GM18858 (cell line): Measurements from ENCODE around the gene PTPRS.
"Not testable (repeated sequence)": the region's sequence is repeated elsewhere in the genome, so short reads cannot be mapped to it uniquely, and the experiment has no call there.

Experiments
- ATAC-seq: cut with Tn5 transposase; IDR thresholded peaks from one replicate; pipeline ENCODE4 v1.9.1; 2021; ENCODE audit not compliant: unreplicated experiment

The PTPRS gene

DNA sequence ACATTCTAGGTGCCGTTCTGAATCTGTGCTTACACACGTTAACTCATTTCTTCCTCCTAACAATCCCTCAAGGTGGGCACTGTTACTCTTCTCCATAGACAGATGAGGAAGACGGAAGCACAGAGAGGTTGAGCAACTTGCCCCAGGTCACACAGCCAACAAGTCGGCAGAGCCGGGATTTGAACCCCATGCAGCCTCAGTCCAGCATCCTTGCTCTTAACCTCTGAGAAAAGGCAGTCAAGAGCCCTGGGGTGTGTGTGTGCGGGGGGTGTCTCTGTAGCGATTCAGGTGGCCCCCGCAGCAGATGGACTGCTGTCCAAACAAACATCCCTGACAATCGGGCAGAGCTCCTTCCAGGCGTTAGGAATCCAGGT is 6.3 kb downstream of the PTPRS start:
- ATAC-seq, result no peak

DNA sequence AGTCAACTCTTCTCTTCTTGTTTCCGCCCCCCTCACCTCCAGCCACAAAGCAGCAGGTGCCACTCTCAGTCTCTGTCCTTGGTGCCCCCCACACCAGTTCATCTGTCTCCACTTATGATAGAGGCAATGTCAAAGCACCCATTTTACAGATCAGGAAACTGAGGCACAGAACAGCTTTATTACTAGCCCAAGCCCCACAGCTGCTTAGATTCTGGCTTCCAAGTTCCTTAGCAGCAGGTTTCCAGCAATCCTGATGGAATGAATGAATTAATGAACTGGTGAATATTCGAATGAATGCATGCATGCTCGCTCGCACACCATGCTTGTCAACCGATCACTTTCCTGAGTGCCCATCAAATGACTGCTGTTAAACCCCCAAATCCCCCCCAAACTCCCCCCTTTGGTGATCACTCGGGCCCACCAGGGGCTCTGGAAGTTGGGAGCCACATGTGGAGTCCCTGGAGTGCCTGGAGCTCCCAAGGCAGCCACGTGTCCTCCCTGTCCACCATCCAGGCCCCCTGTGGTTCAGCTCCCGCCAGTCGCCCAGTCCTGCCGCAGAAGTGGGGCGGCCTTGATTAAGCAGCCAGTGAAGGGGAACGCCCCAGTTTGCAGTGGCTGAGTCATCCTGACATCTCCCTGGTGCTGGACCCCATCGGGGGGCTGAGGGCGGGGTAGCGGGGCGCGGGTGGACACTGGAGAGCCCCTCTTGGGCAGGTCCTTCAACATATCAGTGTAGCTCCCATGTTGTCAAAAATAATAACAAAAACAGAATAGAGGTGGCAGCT is 6.8 kb downstream of the PTPRS start:
- no peak for ATAC-seq

DNA sequence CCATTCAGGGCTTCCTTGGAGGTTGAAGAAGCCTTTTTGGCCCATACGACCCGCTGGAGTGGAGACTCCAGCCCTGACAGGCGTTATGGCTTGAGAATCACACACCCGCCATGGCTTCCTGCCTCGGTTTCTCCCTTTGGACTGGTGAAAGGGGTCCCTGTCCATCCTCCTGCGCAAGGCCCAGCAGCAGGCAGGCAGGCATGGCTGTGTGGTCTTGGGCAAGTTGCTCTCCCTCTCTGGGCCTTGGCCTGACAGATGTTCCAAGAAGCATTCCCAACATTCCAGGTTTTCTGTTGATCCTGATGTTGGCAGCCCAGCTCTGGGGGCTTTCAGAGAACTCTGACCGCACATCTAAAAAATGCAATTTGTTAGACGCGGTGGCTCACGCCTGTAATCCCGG is 8.1 kb downstream of the PTPRS start:
- no peak for ATAC-seq

DNA sequence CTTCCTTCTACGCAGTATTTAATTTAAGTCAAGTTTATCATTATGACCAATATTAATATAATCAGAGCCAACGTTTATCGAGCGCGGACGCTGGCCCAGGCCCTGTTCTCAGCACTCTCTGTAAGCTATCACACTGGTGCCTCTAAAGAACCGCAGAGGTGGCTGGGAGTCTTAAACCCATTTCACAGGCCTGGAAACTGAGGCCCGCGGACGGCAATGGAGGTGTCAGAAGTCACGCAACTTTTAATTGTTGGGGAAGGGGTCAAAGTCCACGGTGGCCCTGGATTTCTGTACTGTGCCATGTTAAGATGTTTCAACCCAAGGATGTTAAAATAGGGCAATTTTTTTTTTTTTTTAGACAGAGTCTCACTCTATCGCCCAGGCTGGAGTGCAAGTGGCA is 8.8 kb downstream of the PTPRS start:
- no peak for ATAC-seq

DNA sequence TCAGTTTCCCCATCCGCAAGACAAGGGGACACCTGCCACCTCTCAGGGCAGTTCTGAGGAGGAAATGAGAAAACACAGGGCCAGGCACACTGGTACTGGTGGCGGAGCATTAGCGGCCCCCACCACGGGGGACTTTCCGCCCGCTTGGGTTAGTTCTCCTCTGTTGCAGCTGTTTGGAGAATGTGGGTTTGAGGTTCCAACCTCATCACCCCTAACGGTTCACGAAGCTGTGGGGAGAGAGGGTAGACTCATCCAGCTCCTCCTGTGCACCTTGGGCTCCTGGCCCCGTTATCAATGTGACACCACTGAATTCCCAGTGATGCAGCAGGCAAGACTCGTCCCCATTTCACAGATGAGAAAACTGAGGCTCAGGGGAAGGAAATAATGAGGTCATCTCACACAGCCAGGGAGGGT is 10.3 kb downstream of the PTPRS start:
- no peak for ATAC-seq

DNA sequence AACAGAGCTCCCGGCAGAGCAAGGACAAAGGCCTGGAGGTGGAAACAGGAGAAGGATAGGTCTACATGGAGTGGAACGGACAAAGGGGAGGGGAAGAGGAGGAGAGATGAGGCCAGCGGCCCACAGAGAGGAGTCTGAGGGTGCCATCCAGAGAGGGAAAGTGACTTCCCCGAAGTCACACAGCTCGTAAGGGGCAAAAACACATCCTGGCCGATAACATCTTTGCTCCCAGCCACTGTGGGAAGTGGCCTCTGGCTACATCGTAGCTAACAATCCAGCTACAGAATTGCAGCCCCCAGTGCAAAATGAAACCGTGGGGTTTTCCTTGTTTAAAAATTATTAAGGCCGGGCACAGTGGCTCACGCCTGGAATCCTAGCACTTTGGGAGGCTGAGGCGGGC is 11.5 kb downstream of the PTPRS start:
- no peak for ATAC-seq

DNA sequence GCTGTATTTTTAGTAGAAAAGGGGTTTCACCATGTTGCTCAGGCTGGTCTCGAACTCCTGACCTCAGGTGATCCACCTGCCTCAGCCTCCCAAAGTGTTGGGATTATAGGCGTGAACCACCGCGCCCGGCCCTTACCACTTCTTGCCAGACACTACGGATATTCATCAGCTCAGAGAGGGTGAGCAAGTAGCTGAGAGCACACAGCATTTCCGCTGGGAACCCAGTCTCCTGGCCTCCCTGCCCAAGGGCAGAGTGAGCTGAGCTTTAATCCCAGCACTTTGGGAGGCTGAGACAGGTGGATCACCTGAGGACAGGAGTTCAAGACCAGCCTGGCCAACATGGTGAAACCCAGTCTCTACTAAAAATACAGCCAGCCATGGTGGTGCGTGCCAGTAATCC is 12.2 kb downstream of the PTPRS start:
- ATAC-seq, result not testable (repeated sequence)

DNA sequence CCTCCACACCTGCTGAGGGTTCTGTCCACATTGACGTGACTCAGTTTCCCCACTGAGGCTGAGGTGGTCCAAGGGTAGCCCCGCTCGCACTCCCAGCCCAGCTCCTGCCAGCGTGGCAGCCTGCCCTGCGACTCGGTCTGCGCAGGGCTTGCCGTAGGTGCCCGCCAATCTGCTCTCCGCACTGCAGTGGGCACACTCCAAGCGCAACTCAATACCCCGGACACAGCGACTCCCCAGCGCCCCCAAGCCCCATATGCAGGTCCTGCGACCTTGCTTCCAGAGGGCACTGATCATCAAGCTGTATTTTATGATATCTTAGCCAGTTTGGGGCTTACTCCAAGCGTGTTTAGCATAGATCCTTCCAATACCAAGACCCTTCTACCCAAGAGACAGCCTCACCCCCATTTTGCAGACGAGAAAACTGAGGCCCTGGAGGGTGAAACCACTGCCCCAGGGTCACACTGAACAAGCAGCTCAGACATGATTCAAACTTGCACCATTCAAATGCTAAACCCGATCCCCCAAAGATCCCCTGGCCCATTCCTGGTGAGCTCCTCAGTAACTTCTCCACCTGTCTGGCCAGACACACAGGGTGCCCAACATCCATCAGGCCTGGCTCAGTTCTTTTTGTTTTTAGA is 13.5 kb downstream of the PTPRS start:
- ATAC-seq, result no peak

DNA sequence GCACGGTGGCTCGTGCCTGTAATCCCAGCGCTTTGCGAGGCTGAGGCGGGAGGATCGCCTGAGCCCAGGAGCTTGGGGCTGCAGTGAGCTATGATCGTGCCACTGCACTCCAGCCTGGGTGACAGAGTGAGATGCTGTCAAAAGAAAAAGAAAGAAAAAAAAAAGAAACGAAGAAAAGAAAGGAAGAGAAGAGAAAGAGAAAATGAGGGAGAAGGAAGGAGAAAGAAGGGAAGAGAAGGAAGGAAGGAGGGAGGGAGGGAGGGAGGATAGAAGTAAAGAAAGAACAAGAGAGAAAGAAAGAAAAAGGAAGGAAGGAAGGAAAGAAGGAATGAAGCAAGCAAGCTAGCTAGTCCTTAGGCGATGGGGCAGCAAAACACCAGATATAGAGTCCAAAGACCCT is 14.1 kb downstream of the PTPRS start:
- ATAC-seq, result no peak

DNA sequence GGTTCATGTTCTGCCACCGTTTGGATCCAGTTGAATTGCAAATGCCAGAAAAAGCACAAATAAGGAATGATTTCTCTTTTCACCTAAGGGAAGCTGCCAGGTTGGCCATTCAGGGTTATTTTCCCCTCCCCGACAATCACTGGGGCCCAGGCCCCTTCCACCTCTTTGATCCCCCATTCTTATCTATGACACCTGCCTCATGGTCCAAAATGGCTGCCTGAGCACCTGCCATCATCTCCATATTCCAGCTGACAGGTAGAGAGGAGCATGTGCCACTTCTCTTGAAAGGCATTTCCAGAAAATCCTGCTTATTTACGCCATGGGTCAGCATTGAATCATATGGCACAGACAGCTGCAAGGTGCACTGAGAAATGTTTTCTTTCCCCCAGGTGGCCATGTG is 15.7 kb downstream of the PTPRS start:
- ATAC-seq, result no peak

DNA sequence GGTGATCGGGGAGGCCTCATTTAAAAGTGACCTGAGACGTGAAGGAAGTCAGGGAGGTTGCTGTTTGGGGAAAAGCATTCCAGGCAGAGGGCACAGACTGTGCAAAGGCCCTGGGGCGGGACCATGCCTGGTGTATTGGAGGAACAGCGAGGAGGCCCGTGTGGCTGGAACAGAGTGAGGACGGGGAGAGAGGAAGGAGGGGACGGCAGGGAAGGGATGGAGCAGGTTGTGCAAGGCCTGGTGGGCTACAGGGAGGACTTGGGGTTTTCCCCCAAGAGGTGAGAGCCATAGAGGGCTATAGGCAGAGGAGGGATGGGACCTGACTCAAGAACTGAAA is 17.2 kb downstream of the PTPRS start:
- ATAC-seq, result no peak

DNA sequence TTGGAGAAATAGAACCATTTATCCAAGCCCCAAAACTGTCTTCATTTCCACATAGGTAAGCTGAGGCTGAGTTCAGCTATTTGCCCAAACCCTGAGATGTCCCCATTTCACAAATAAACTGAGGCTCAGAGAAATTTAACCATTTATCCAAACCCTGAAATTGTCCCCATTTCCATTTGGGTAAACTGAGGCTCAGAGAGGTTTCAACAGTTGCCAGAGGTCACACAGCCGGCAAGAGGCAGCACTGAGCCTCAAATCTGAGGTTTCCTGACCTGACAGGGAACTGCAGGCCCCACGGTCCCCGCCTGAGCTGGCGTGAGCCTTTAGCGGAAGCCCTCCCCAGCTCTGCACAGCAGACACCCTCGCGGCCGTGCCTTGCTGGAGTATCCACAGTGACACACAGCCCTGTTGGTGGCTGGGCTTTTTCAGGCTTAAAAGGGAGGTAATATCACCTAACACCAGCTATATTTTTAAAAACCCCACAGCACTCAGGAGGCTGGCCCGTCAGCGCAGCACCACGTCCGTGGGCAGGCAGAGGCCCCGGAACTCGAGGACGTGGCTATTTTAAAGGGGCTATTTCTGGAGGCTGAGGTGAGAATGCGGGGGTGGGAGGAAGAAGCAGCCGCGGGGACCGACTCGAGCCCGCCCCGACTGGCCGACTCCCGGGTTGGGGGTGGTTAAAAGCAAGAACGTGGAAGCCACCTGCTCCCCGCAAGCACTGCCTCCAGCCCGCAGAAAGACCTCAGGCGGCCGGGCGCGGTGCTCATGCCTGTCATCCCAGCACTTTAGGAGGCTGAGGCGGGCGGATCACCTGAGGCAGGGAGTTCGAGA is 18.5 kb downstream of the PTPRS start:
- no peak for ATAC-seq

DNA sequence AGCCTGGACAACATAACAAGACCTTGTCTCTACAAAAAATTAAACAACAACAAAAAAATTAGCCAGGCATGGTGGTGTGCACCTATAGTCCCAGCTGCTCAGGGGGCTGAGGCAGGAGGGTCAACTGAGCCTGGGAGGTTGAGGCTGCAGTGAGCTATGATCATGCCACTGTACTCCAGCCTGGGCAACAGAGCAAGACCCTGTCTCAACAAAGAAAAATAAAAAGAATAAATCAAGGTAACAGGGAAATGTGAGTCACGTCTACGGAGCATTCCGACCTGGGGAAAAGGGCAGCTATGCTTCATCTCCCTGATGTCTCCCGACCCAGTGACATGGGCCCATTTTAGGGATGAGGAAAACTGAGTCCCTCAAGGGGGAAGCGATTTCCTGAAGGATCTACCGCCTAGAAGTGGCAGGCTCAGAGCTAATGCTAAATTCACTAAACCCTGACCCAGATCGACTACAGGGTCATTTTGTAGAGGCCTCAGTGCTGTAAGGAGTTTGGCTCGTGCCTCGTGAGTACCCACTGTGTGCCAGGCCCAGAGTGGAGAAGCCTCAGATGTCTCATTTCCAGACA is 19.5 kb downstream of the PTPRS start:
- no peak for ATAC-seq

DNA sequence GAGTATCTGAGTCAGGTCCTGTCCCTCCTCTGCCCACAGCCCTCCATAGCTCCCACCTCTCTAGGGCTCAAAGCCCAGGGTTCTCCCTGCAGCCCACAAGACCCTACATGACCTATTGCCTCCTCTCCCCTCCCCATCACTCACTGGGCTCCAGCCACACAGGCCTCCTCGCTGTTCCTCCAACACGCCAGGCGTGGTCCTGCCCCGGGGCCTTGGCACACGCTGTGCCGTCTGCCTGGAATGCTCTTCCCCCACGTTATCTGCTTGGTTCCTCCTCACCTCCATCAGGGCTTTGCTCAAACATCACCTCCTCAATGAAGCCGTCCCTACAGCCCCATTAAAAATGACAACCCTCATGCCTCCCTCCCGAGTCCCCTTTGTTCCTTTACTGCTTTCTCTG is 21.1 kb downstream of the PTPRS start:
- no peak for ATAC-seq

DNA sequence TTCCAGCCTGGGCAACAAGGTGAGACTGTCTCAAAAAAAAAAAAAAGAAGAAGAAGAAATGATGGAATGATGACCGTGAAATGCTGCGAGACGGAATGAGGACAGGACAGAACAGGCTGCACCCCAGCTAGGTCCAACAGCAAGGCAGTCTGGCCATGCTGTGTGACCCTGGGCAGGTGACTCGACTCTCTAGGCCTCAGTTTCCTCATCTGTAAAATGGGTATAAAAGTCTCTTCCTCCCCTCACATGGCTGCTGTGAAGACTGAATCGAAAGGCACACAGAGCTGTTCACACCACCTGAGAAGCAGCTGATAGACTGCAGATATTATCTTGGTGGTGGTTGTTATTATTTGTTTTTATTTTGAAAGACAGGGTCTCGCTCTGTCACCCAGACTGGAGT is 22.3 kb downstream of the PTPRS start:
- no peak for ATAC-seq

DNA sequence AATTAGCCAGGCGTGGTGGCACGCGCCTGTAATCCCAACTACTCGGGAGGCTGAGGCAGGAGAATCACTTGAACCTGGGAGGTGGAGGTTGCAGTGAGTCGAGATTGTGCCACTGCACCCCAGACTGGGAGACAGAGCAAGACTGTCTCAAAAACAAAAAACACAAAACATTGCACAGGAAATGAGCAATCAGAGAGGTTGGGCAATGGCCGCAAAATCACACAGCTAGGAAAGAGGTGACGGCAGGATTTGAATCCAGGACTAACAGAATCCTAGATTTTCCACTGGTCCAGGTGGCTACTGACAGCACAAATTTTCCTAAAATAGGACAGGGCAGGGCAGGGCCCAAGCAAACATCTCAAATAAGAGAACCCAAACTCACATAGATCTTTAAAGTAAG is 23.3 kb downstream of the PTPRS start:
- ATAC-seq, result no peak

DNA sequence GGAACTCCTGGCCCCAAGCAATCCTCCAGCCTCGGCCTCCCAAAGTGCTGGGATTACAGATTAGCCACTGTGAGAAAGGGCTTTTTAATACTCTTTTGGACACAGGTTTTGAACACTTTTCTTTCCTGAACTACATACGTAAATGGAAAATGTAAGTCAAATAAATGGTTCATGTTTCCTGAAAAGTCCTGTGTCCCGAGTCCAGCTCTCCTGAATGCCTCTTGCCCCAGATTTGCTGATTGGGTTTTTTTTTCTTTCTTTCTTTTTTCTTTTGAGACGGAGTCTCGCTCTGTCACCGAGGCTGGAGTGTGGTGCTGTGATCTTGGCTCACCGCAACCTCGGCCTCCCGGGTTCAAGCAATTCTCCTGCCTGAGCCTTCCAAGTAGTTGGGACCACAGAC is 24.5 kb downstream of the PTPRS start:
- ATAC-seq, result no peak

DNA sequence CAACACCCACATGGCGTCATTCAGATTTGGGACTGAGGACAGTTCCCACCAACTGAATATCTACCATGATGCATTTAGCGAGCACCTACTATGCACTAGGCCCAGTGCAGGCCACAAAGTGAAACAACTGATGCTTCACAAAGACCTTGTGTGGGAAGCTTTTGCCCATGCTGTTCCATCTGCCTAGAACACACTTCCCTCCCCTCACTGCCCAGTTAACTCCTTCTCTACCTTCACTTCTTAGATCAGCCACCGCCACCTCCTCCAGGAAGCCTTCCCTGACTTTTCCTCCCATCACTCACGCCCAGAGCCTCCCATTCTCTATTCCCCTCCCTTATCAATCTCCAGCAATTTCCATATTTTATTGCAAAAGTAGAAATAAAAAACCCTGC is 25.7 kb downstream of the PTPRS start:
- no peak for ATAC-seq

DNA sequence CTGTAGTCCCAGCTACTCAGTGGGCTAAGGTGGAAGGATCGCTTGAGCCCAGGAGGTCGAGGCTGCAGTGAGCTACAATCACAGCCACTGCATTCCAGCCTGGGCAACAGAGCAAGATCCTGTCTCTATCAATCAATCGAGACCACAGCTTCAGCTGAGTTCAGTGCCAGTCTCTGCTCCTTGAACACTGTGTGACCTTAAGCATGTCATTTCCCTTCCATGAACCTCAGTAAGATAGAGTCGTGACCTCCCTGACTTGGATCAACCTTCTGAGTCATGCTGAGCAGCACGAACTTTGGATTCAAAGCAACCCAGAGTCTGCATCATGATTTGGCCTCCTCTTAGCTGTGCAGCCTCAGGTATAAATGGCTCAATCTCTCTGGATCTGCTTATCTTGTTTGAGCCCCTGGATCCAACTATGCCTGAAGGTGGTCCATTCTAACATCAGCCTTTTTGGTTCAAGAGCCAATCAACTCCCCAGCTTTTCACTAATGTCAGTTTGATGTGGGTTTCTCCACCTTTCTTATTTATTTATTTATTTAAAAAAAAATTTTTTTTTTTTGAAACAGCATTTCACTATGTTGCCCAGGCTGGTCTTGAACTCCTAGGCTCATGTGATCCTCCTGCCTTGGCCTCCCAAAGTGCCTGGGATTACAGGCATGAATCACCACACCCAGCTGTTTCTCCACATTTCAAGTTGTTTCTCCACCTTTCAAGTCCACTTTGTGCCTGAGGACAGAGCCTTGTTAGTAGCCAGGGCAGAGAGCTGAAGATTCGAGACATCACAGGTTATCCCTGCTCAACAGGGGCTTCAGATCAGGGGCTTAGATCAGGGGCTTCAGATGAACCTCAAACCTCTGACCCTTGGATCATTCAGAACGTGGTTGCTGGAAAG is 26.4 kb downstream of the PTPRS start:
- ATAC-seq, result no peak

DNA sequence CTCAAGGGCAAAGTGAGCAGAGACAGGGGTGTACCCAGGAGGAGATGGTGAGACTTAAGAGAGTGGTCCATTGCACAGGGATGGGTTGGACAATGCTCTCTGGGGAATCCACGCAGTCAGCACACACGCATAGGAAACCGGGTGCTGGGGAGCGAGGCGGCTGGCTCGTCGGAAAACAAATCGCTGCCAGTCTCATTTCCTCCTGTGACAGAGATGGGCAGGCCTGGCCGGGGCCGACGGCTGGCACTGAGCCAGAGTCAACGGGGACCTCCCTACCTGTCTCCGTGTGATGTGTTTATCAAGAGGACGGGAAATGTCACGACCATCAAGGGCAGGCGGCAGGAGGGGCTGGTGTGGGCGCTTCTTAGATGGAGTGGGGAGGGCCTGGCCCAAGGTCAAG is 27.3 kb downstream of the PTPRS start:
- no peak for ATAC-seq

DNA sequence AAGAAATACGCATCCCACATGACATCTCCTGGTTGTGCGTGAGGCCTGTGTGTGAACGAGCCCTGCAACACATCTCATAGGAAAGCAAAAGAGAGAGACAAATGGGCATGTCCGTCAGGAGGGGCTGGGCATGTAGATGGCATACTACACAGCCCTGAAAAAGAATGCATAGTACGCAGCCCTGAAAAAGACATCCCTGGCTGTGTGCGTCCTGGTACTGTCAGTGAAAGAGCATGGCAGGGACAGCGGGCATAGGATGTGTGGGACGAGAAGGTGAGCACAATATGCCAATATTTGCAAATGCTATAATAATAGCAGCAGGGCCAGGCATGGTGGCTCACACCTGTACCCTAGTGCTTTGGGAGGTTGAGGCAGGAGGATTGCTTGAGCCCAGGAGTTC is 28.6 kb downstream of the PTPRS start:
- no peak for ATAC-seq
